Neuronal stem cell (in vitro differentiated cells): ENCODE measurements around the gene RILPL1. TPM values are rescaled to one million over a fixed set of nuclear protein-coding genes. Genes with fewer than 3 reads are reported as not detected.
"Not testable (repeated sequence)": the region's sequence is repeated elsewhere in the genome, so short reads cannot be mapped to it uniquely, and the experiment has no call there.

Source experiments
- DNase-seq: peaks from one replicate; pipeline ENCODE4 v3.0.0-alpha.2; 2013; ENCODE audit warnings: low spot score
- H2AFZ ChIP-seq: one replicate; pipeline ENCODE4 v1.6.1; 2013; ENCODE audit warnings: mild to moderate bottlenecking, low read length, inconsistent platforms
- H2AK5ac ChIP-seq: 2 replicates; pipeline ENCODE4 v1.6.1; 2013; ENCODE audit warnings: low read depth, mild to moderate bottlenecking, inconsistent platforms, low read length, moderate library complexity, mixed read lengths
- H2BK120ac ChIP-seq: 2 replicates; pipeline ENCODE4 v1.6.1; 2013; ENCODE audit warnings: low read depth, mild to moderate bottlenecking, inconsistent platforms, low read length, moderate library complexity, mixed read lengths
- H2BK12ac ChIP-seq: one replicate; pipeline ENCODE4 v1.6.1; 2013; ENCODE audit warnings: low read length, inconsistent platforms
- H2BK15ac ChIP-seq: 2 replicates; pipeline ENCODE4 v1.6.1; 2013; ENCODE audit warnings: mild to moderate bottlenecking, low read length, inconsistent platforms, mixed read lengths
- H2BK5ac ChIP-seq: one replicate; pipeline ENCODE4 v1.6.1; 2013; ENCODE audit warnings: inconsistent platforms, mild to moderate bottlenecking, low read length, moderate library complexity
- H3K14ac ChIP-seq: one replicate; pipeline ENCODE4 v1.6.1; 2013; ENCODE audit warnings: low read length, inconsistent platforms
- H3K18ac ChIP-seq: 2 replicates; pipeline ENCODE4 v1.6.1; 2013; ENCODE audit warnings: low read length, inconsistent platforms
- H3K23ac ChIP-seq: 2 replicates; pipeline ENCODE4 v1.6.1; 2013; ENCODE audit warnings: low read depth, mild to moderate bottlenecking, mixed read lengths, low read length, inconsistent platforms; ENCODE audit not compliant: poor library complexity
- H3K27ac ChIP-seq: replicated peaks from 3 replicates; pipeline ENCODE4 v1.5.1; 2013; ENCODE audit warnings: low read length, inconsistent platforms
- H3K27me3 ChIP-seq, 3 experiments: 2 replicates each; pipeline ENCODE4 v1.6.1; 2013; ENCODE audit warnings: low read length in 3 of 3, mild to moderate bottlenecking in 2 of 3, inconsistent platforms in 1 of 3, low read depth in 1 of 3, mixed read lengths in 1 of 3, moderate library complexity in 1 of 3; ENCODE audit not compliant: control insufficient read depth in 3 of 3, insufficient read depth in 3 of 3
- H3K36me3 ChIP-seq, 2 donors: replicated peaks in 1 of 2; 2 replicates each; pipeline ENCODE4 v1.6.1; 2013; ENCODE audit warnings: low read length in 2 of 2; ENCODE audit not compliant: control insufficient read depth in 2 of 2, insufficient read depth in 2 of 2
- H3K4ac ChIP-seq: 2 replicates; pipeline ENCODE4 v1.6.1; 2013; ENCODE audit warnings: inconsistent platforms, mild to moderate bottlenecking, low read length, moderate library complexity
- H3K4me1 ChIP-seq, 2 donors: 1 replicate in 1 of 2; 2 replicates in 1 of 2; pipeline ENCODE4 v1.6.1; 2013; ENCODE audit warnings: low read length in 2 of 2, low read depth in 1 of 2; ENCODE audit not compliant: control insufficient read depth in 2 of 2, insufficient read depth in 1 of 2
- H3K4me2 ChIP-seq: one replicate; pipeline ENCODE4 v1.6.1; 2013; ENCODE audit warnings: mild to moderate bottlenecking, low read length, inconsistent platforms; ENCODE audit not compliant: insufficient read depth, poor library complexity, severe bottlenecking
- H3K4me3 ChIP-seq, 2 donors: 2 replicates each; pipeline ENCODE4 v1.5.1; 2013; ENCODE audit warnings: low read length in 2 of 2, mild to moderate bottlenecking in 2 of 2, inconsistent platforms in 1 of 2, moderate library complexity in 1 of 2
- H3K79me1 ChIP-seq: one replicate; pipeline ENCODE4 v1.6.1; 2013; ENCODE audit warnings: low read depth, mild to moderate bottlenecking, inconsistent platforms, low read length, moderate library complexity
- H3K9ac ChIP-seq: one replicate; pipeline ENCODE4 v1.6.1; 2013; ENCODE audit warnings: mild to moderate bottlenecking, low read depth, low read length, inconsistent platforms; ENCODE audit not compliant: poor library complexity
- H3K9me3 ChIP-seq, 2 donors: replicated peaks in 1 of 2; 2 replicates each; pipeline versions ENCODE3 to v1.6.1; 2013; ENCODE audit warnings: low read length in 2 of 2, mild to moderate bottlenecking in 2 of 2, inconsistent platforms in 1 of 2, low read depth in 1 of 2, mixed read lengths in 1 of 2, moderate library complexity in 1 of 2; ENCODE audit not compliant: control insufficient read depth in 2 of 2, insufficient read depth in 1 of 2
- H4K8ac ChIP-seq: one replicate; pipeline ENCODE4 v1.6.1; 2013; ENCODE audit warnings: low read depth, mild to moderate bottlenecking, inconsistent platforms, low read length, moderate library complexity
- H4K91ac ChIP-seq: one replicate; pipeline ENCODE4 v1.6.1; 2013; ENCODE audit warnings: low read length, low read depth, mild to moderate bottlenecking, inconsistent platforms; ENCODE audit not compliant: poor library complexity
- WGBS, 2 donors: extraction: QIAGEN DNeasy Blood & Tissue Kit; methylation state at CpG; one replicate each; pipeline ENCODE4 v1.1.7; 2013; ENCODE audit warnings: missing lambda C conversion rate in 2 of 2, mixed read lengths in 1 of 2; ENCODE audit not compliant: insufficient read length in 2 of 2, insufficient replicate concordance in 1 of 2; ENCODE audit errors: extremely low coverage in 2 of 2; 5-methylcytosine and 5-hydroxymethylcytosine counted together
- polyA plus RNA-seq, 2 experiments: library from polyadenylated mRNA; stranded (reverse); fragments of 200-250 nt; gene quantifications; one replicate each; pipeline ENCODE4 v1.2.3, GENCODE V29; 2013

RILPL1 gene
- polyA plus RNA-seq (2013, experiment 1 of 2): 42.4 TPM
- 42.6 TPM for polyA plus RNA-seq (2013, experiment 2 of 2)

GRCh38 chr12:123533672-123534643, at the start of gene RILPL1:
RILPL1 (minus strand) TSS chr12:123533719; CDS start chr12:123533482, 237 bp downstream.
- peak; percentile 74 for DNase-seq
- Histone ChIP-seq H3K9me3 (no peaks in the 10 kb centered on the region), H2BK15ac (no peak within 1 kb of the TSS), H3K4me2 (peak within 1 kb of the TSS; percentile 96), H3K36me3 (peaks cover 2 to 32% of the 10 kb centered on the region in 2 donors), H2BK12ac (peak within 1 kb of the TSS; percentile 82), H3K4me3 (peak within 1 kb of the TSS; percentile 57 to 91), H2BK5ac (peak within 1 kb of the TSS; percentile 69), H3K23ac (peak within 1 kb of the TSS; percentile 99), H3K18ac (peak within 1 kb of the TSS; percentile 95), H4K8ac (no peak within 1 kb of the TSS), H3K4ac (peak within 1 kb of the TSS; percentile 95), H3K79me1 (peaks cover 6% of the 10 kb centered on the region), H3K4me1 (peaks cover 0 to 8% of the 10 kb centered on the region in 2 donors), H3K27ac (peak within 1 kb of the TSS; percentile 89), H2BK120ac (no peak within 1 kb of the TSS), H2AFZ (peak within 1 kb of the TSS; percentile 99), H2AK5ac (peak within 1 kb of the TSS; percentile 71), H3K9ac (peak within 1 kb of the TSS; percentile 99), H4K91ac (no peak within 1 kb of the TSS), H3K27me3 (no peaks in the 10 kb centered on the region), H3K14ac (peak within 1 kb of the TSS; percentile 97)
- no CpG with 5 or more reads among the region's 114 CpGs for WGBS, 2 donors

GRCh38 chr12:123580772-123581171, 47.3 kb upstream of the RILPL1 start:
- Histone ChIP-seq H3K27me3 (no peaks in the 10 kb centered on the region), H2BK15ac (no peak overlapping the region), H2AK5ac (no peak overlapping the region), H3K9me3 (peaks cover 3 to 6% of the 10 kb centered on the region in 2 donors), H3K27ac (no peak overlapping the region), H3K79me1 (peaks cover 6% of the 10 kb centered on the region), H3K14ac (no peak overlapping the region), H2AFZ (no peak overlapping the region), H3K4me2 (no peak overlapping the region), H4K91ac (no peak overlapping the region), H4K8ac (no peak overlapping the region), H3K4me1 (peaks cover 2 to 8% of the 10 kb centered on the region in 2 donors), H3K18ac (no peak overlapping the region), H2BK5ac (no peak overlapping the region), H3K4ac (no peak overlapping the region), H3K4me3 (no peak overlapping the region), H2BK120ac (no peak overlapping the region), H2BK12ac (no peak overlapping the region), H3K23ac (no peak overlapping the region), H3K36me3 (peaks cover 1 to 22% of the 10 kb centered on the region in 2 donors), H3K9ac (no peak overlapping the region)
- DNase-seq: no peak
- WGBS, 2 donors: no CpG with 5 or more reads among the region's 4 CpGs

GRCh38 chr12:123578829-123579228, 45.3 kb upstream of the RILPL1 start:
- WGBS, 2 donors: no CpG with 5 or more reads among the region's 4 CpGs
- not testable (repeated sequence) for H3K14ac ChIP-seq, H3K9me3 ChIP-seq

GRCh38 chr12:123578243-123578642, 44.7 kb upstream of the RILPL1 start:
- Histone ChIP-seq H3K4me2 (no peak overlapping the region), H3K9me3 (peaks cover 3 to 6% of the 10 kb centered on the region in 2 donors), H3K4me3 (no peak overlapping the region), H3K23ac (no peak overlapping the region), H3K14ac (no peak overlapping the region), H3K4ac (no peak overlapping the region), H2AK5ac (no peak overlapping the region), H3K9ac (no peak overlapping the region), H4K91ac (no peak overlapping the region), H2BK120ac (no peak overlapping the region), H3K4me1 (peaks cover 2% of the 10 kb centered on the region in 2 donors), H3K79me1 (peaks cover 2% of the 10 kb centered on the region), H3K27ac (no peak overlapping the region), H2BK15ac (no peak overlapping the region), H3K36me3 (peaks cover 1 to 17% of the 10 kb centered on the region in 2 donors), H2AFZ (no peak overlapping the region), H4K8ac (no peak overlapping the region), H3K18ac (no peak overlapping the region), H2BK5ac (no peak overlapping the region), H3K27me3 (no peaks in the 10 kb centered on the region), H2BK12ac (no peak overlapping the region)
- WGBS, 2 donors: no CpG with 5 or more reads among the region's 3 CpGs
- no peak for DNase-seq

More at GRCh38 chr12:123578829-123579228, 45.3 kb upstream of the RILPL1 start:
- H4K91ac ChIP-seq, H2BK120ac ChIP-seq, H3K27ac ChIP-seq, H3K9ac ChIP-seq, H3K23ac ChIP-seq, DNase-seq, H4K8ac ChIP-seq, H2AK5ac ChIP-seq, H3K4ac ChIP-seq, H3K4me2 ChIP-seq, H3K4me1 ChIP-seq, H2BK12ac ChIP-seq, H2BK5ac ChIP-seq, H3K18ac ChIP-seq, H3K4me3 ChIP-seq, H2AFZ ChIP-seq, H2BK15ac ChIP-seq, H3K27me3 ChIP-seq, H3K79me1 ChIP-seq: not testable (repeated sequence)
- peaks cover 1 to 17% of the 10 kb centered on the region in 2 donors for H3K36me3 ChIP-seq
